SK-N-SH (cell line): ENCODE results near the gene NEGR1. TPM values are rescaled to one million over a fixed set of nuclear protein-coding genes. Genes with fewer than 3 reads are reported as not detected.

Experiments used
- CTCF ChIA-PET: fragments of 300-600, 350-600 bp; formaldehyde crosslinking; extraction: SDS; loops from one replicate; lab custom pipeline; 2021; lab: Yijun Ruan, JAX
- POLR2A ChIA-PET: fragments of 350-600 bp; sonication (Branson Sonifier 250); formaldehyde crosslinking; extraction: SDS; loops from one replicate; lab custom pipeline; 2020; ENCODE audit warnings: antibody characterized with exemption, inconsistent platforms; lab: Yijun Ruan, JAX
- DNase-seq: peaks from one replicate; pipeline ENCODE4 v3.0.0; 2012
- H2AFZ ChIP-seq: fragments of 200-600 bp; sonication (generic); 2 replicates; pipeline ENCODE4 v1.8.1; 2016; ENCODE audit warnings: antibody characterized with exemption, mild to moderate bottlenecking, low read depth
- H3F3A ChIP-seq: fragments of 200-600 bp; sonication (generic); replicated peaks from 2 replicates; pipeline ENCODE3; 2016; ENCODE audit warnings: antibody characterized with exemption, mild to moderate bottlenecking; ENCODE audit not compliant: insufficient read depth
- H3K27ac ChIP-seq, 2 experiments: fragments of 200-500 bp in 1 of 2; fragments of 200-600 bp in 1 of 2; sonication (Bioruptor generic) in 1 of 2; sonication (generic), shearing (Covaris generic) in 1 of 2; 2 replicates each; pipeline versions ENCODE4 v1.5.1 to v1.6.1; 2014 to 2016; ENCODE audit warnings: low read depth in 2 of 2, inconsistent platforms in 1 of 2, low read length in 1 of 2, mild to moderate bottlenecking in 1 of 2, mixed read lengths in 1 of 2
- H3K27me3 ChIP-seq: fragments of 200-600 bp; sonication (generic), shearing (Covaris generic); 2 replicates; pipeline ENCODE4 v1.6.1; 2016; ENCODE audit warnings: mixed run types; ENCODE audit not compliant: insufficient read depth
- H3K36me3 ChIP-seq, 2 experiments: fragments of 200-500 bp in 1 of 2; fragments of 200-600 bp in 1 of 2; sonication (Bioruptor generic) in 1 of 2; sonication (generic) in 1 of 2; replicated peaks in 1 of 2; 2 replicates each; pipeline versions ENCODE3 to v1.5.1; 2014 to 2016; ENCODE audit warnings: low read length in 1 of 2, mild to moderate bottlenecking in 1 of 2; ENCODE audit not compliant: insufficient read depth in 2 of 2, control insufficient read depth in 1 of 2
- H3K4me1 ChIP-seq, 2 experiments: fragments of 200-500 bp in 1 of 2; fragments of 200-600 bp in 1 of 2; sonication (Bioruptor generic) in 1 of 2; sonication (generic), shearing (Covaris generic) in 1 of 2; 2 replicates each; pipeline versions ENCODE4 v1.5.1 to v1.6.1; 2014 to 2016; ENCODE audit warnings: low read depth in 1 of 2, low read length in 1 of 2, mixed run types in 1 of 2; ENCODE audit not compliant: insufficient read depth in 2 of 2, control insufficient read depth in 1 of 2
- H3K4me2 ChIP-seq: fragments of 200-600 bp; sonication (generic), shearing (Covaris generic); 2 replicates; pipeline ENCODE4 v1.6.1; 2017; ENCODE audit warnings: mixed run types
- H3K4me3 ChIP-seq, 2 experiments: fragments of 200-500 bp in 1 of 2; fragments of 200-600 bp in 1 of 2; sonication (Bioruptor generic) in 1 of 2; sonication (generic), shearing (Covaris generic) in 1 of 2; 2 replicates each; pipeline versions ENCODE4 v1.5.1 to v1.8.1; 2014 to 2016; ENCODE audit warnings: low read depth in 2 of 2, inconsistent platforms in 1 of 2, low read length in 1 of 2, mild to moderate bottlenecking in 1 of 2, mixed read lengths in 1 of 2, moderate library complexity in 1 of 2
- H3K79me2 ChIP-seq: fragments of 200-600 bp; sonication (generic); 2 replicates; pipeline ENCODE4 v1.8.1; 2017; ENCODE audit warnings: mild to moderate bottlenecking; ENCODE audit not compliant: insufficient read depth
- H3K9ac ChIP-seq: fragments of 200-600 bp; sonication (generic); 2 replicates; pipeline ENCODE4 v1.6.1; 2017; ENCODE audit warnings: mixed run types
- H3K9me2 ChIP-seq: fragments of 200-600 bp; sonication (generic); 2 replicates; pipeline ENCODE4 v1.6.1; 2017; ENCODE audit warnings: mixed run types
- H3K9me3 ChIP-seq: fragments of 200-600 bp; sonication (generic); 2 replicates; pipeline ENCODE4 v1.6.1; 2017; ENCODE audit warnings: mixed run types, mild to moderate bottlenecking, moderate library complexity
- H4K20me1 ChIP-seq: fragments of 200-600 bp; sonication (generic); 2 replicates; pipeline ENCODE4 v1.6.1; 2017; ENCODE audit warnings: mild to moderate bottlenecking, mixed run types; ENCODE audit not compliant: insufficient read depth
- CHD2 ChIP-seq: fragments of 150-350 bp; IDR thresholded peaks from 2 replicates; pipeline ENCODE4 v1.6.1; 2018; ENCODE audit warnings: low read length; ENCODE audit not compliant: partially characterized antibody
- ELF1 ChIP-seq: IDR thresholded peaks from 2 replicates; pipeline ENCODE4 v1.4.0; 2012
- FOSL2 ChIP-seq: IDR thresholded peaks from 2 replicates; pipeline ENCODE4 v1.4.0; 2012; ENCODE audit warnings: low read depth, mild to moderate bottlenecking, moderate library complexity, borderline replicate concordance
- FOXM1 ChIP-seq: IDR thresholded peaks from 2 replicates; pipeline ENCODE4 v1.4.0; 2012; ENCODE audit warnings: low read depth, mild to moderate bottlenecking
- GABPA ChIP-seq: IDR thresholded peaks from 2 replicates; pipeline ENCODE4 v1.4.0; 2012; ENCODE audit warnings: low read depth, mild to moderate bottlenecking
- IRF3 ChIP-seq: fragments of 150-350 bp; IDR thresholded peaks from 2 replicates; pipeline ENCODE4 v1.6.1; 2016; ENCODE audit warnings: mild to moderate bottlenecking, low read depth, low read length
- JUND ChIP-seq: IDR thresholded peaks from 2 replicates; pipeline ENCODE4 v1.4.0; 2012
- MAX ChIP-seq: IDR thresholded peaks from 2 replicates; pipeline ENCODE4 v1.4.0; 2012; ENCODE audit warnings: low read depth
- NFIC ChIP-seq: IDR thresholded peaks from 2 replicates; pipeline ENCODE4 v1.4.0; 2012; ENCODE audit warnings: borderline replicate concordance
- NRF1 ChIP-seq: IDR thresholded peaks from 2 replicates; pipeline ENCODE4 v1.6.1; 2012; ENCODE audit warnings: low read depth, mild to moderate bottlenecking, low read length
- POLR2AphosphoS5 ChIP-seq: IDR thresholded peaks from 2 replicates; pipeline ENCODE4 v1.6.1; 2012; ENCODE audit warnings: low read depth, low read length
- RCOR1 ChIP-seq: fragments of 150-350 bp; IDR thresholded peaks from 2 replicates; pipeline ENCODE4 v1.6.1; 2017; ENCODE audit warnings: antibody characterized with exemption, low read length
- REST ChIP-seq: IDR thresholded peaks from 2 replicates; pipeline ENCODE4 v1.6.1; 2012; ENCODE audit warnings: mild to moderate bottlenecking, low read depth, low read length, moderate library complexity
- SIN3A ChIP-seq: IDR thresholded peaks from 2 replicates; pipeline ENCODE4 v1.6.1; 2012; ENCODE audit warnings: low read depth, mild to moderate bottlenecking, low read length, moderate library complexity, borderline replicate concordance
- SMC3 ChIP-seq: IDR thresholded peaks from 2 replicates; pipeline ENCODE4 v1.6.1; 2012; ENCODE audit warnings: low read depth, low read length, improper control_type of control experiment
- TAF1 ChIP-seq: IDR thresholded peaks from 2 replicates; pipeline ENCODE4 v1.6.1; 2012; ENCODE audit warnings: low read depth, mild to moderate bottlenecking, low read length, moderate library complexity, borderline replicate concordance
- TCF12 ChIP-seq: IDR thresholded peaks from 2 replicates; pipeline ENCODE4 v1.4.0; 2012
- USF2 ChIP-seq: fragments of 150-350 bp; IDR thresholded peaks from 2 replicates; pipeline ENCODE4 v1.6.1; 2017; ENCODE audit warnings: antibody characterized with exemption, low read length, low read depth, borderline replicate concordance
- WGBS: methylation state at CpG from one replicate; pipeline ENCODE4 v1.1.6; 2017; ENCODE audit warnings: low lambda C conversion rate; 5-methylcytosine and 5-hydroxymethylcytosine counted together
- polyA plus RNA-seq, 3 experiments: library from polyadenylated mRNA; depleted of rRNA; stranded (reverse); fragments of >200 nt; gene quantifications; 2 replicates each; pipeline ENCODE4 v1.2.3, GENCODE V29; 2012

Gene NEGR1
- polyA plus RNA-seq, 1 of the 3 experiments (the other 2 are of a cell fraction): 0.21 TPM

DNA sequence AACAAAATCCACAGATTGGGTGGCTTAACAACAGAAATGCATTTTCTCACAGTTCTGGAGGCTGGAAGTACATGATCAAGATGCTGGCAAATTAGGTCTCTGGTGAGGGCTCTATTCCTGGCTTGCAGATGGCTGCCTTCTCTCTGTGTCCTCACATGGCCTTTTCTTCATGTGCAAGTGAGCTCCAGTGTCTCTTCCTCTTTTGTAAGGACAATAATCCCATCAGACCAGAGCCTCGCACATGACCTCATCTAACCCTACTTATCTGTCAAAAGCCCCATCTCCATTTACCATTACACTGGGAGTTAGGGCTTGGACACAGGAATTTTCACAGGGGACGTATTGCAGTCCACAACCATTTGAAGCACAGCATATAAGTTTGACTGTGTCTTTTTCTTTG lies 181.6 kb downstream of the NEGR1 start:
- Histone ChIP-seq H3K36me3 (no peaks in the 10 kb centered on the region), H3K9me3 (no peaks in the 10 kb centered on the region), H3K27ac (no peak overlapping the region), H3K27me3 (no peaks in the 10 kb centered on the region), H3K4me3 (no peak overlapping the region), H3K4me2 (no peak overlapping the region), H3F3A (no peaks in the 10 kb centered on the region), H4K20me1 (no peaks in the 10 kb centered on the region), H3K9me2 (no peaks in the 10 kb centered on the region), H3K79me2 (no peaks in the 10 kb centered on the region), H2AFZ (no peak overlapping the region), H3K4me1 (no peaks in the 10 kb centered on the region), H3K9ac (no peak overlapping the region)
- POLR2A ChIA-PET: no interaction called here
- no peak for DNase-seq
- WGBS: 56% methylated on average over 2 of the region's 2 CpGs
- CTCF ChIA-PET: interaction anchor here (1.0 kb wide), 1 partner anchor 11 kb away, joined by 3 read pairs; no protein-coding TSS in a partner anchor
- TF ChIP-seq USF2 (no peak), TAF1 (no peak), MAX (no peak), JUND (no peak), POLR2AphosphoS5 (no peak), FOSL2 (no peak), SMC3 (no peak), IRF3 (no peak), FOXM1 (no peak), ELF1 (no peak), REST (no peak), SIN3A (no peak), RCOR1 (no peak), NFIC (no peak), GABPA (no peak), TCF12 (no peak), NRF1 (no peak), CHD2 (no peak)
